NCI-H1105 treated with DMSO at 0.1 percent for 48 hours (cell line): ENCODE results near the gene UPP2.
A peak's percentile ranks its signal among the peaks of the same experiment; 100 is the strongest.

Experiments
- DNase-seq: peaks from one replicate; lab custom pipeline; 2025; lab: John Stamatoyannopoulos, UW

The UPP2 gene

GRCh38 chr2:158104903-158105302, 3.2 kb downstream of the UPP2 start:
- no peak for DNase-seq

DNA sequence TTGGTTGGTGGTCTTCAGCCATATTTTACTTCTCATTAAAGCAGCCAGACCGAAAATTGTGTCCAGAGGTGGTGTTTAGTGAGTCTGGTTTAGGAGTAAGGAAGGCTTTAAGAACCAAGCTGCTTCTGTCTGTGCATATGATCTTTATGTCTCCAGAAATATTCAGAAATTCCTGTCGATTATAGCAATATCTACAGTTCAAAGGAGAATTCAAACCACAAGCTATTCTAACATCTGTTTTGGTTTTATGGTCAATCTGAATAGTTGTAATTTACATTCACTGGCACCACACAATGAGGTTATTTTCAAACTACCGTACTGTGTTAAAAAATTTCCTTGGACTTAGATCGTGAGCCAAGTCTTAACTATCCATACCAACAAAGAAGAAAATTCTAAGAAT, 11.3 kb downstream of the UPP2 start:
- DNase-seq: no peak

DNA sequence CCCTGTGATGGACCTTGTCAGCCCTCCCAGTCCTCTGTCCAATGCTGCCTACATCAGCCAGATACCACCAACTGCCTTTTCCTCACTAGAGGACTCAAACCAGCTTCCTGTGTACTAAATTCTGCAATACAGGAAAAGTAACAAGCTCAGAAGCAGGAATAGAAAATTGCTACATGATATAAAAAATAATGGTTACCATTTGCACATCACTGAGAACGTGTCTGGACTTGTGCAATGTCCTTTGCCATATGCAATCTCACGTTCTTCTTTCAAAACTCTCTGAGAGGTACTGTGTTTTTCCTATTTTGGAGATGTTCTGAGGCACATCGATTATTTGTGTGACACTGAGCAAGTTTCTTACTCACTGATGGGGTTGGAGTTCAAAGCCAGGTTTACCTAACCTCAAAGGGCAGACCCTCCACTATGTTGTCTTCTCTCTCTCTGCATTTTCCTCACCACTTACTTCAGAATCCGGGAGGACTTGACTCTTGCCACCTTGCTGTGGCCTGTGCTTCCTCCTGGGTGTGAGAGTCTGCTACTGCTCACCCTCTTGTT, 12.1 kb downstream of the UPP2 start:
- DNase-seq: peak; percentile 6

- no peak for DNase-seq
These were observed 12.8 kb downstream of the UPP2 start for GRCh38 chr2:158114516-158114915.

DNA sequence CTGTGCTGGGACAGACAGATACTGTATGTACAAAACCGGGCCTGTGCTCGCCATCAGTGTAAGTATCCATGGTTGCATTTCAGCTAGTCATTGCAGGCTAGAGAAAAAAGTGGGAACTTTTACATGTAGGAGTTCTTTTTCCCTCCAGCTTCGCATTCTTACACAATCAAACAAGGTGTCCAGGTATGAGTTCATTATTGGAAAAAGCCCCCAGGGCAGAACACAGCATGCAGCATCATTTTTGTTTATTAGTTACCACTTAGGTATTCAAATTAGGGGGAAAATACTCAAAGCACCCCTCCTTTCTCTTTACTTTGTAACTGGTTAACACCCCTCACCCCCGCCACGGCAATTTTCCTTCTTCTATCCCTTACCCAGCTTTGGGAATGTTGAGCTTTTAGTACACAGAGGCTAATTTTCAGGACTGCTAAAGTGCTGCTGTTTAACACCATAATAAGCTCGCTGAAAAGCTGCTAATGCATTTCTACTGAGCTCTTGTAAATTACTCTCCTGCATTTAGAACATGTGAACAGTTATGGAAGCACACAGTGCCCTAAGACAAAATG, 13.6 kb downstream of the UPP2 start:
- DNase-seq: no peak

- DNase-seq: no peak
These were observed 15.3 kb downstream of the UPP2 start for GRCh38 chr2:158116936-158117335.

DNA sequence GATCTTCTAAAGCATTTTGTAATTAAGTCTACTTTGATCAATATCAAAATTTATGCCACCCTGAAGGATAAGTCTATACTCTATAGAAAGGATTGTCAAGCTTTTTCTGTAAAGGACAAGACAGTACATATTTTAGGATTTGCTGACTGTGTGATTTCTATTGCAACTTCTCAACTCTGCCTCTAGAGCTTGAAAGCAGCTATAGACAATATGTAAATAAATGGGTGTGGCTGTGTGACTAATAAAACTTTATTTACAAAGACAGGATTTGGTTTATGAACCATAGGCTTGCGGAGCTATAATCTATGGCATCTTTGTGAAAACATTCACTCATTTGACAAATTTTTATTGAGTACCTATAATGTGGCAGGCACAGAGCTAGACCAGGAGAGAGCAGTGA, 18.4 kb downstream of the UPP2 start:
- no peak for DNase-seq

GRCh38 chr2:158120664-158121641, 19.3 kb downstream of the UPP2 start:
- DNase-seq: no peak

DNA sequence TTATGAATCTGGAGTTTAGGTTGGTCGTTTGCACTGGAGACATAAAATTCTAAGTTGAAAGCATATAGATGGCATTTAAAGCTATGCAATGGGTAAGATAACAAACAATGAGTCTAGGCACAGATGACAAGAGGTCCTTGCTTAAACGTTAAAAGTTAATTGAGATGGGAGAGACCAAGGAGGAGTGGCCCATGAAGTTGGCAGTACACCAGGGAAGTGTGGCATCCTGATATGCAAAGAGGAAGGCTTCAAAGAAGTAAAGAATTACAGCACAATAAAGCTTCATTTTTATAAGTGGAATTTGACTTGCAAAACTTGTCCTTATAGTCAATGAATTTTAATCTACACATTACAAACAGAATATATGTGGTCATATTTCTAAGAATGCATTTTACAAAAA, 23.2 kb downstream of the UPP2 start:
- no peak for DNase-seq

GRCh38 chr2:158125756-158126498, 24.3 kb downstream of the UPP2 start:
- no peak for DNase-seq

- no peak for DNase-seq
These were observed 25.7 kb downstream of the UPP2 start for GRCh38 chr2:158127380-158127804.

DNA sequence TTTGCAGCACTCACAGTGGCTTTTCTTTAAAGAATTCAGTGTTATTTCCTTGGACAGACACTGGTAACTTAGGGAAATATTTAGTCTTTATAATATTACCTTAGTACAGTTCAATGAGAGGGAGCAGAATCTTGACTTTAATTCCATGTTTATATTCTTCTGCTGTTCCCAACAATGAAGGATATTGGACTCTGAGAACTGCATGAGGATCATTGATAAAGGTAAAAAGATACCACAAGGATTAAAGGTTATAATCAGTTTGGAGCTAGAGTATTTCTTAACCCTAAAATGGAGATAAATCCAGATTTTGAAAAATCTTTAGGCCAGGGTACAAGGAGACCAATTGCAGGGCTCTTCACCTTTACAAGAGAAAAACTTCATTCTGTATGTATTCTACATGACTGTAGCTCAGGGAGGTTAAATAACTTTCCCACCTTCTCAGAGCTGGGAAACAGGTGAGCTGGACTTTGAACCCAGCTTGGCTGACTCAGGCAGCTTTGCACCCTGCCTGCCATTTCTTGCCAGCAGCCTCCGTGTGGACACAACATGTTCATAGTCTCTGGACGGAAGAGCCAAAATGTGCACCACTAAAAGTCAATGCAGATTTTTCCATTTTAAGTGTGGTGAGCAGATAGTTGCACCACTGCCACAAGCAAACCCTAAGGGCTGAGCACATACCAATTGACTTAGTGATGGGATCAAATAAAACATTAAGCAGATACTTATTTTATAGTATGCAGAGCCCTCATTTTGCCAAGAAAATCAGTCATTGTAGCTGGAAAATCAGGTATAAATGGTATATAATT, 26.7 kb downstream of the UPP2 start:
- DNase-seq: no peak

DNA sequence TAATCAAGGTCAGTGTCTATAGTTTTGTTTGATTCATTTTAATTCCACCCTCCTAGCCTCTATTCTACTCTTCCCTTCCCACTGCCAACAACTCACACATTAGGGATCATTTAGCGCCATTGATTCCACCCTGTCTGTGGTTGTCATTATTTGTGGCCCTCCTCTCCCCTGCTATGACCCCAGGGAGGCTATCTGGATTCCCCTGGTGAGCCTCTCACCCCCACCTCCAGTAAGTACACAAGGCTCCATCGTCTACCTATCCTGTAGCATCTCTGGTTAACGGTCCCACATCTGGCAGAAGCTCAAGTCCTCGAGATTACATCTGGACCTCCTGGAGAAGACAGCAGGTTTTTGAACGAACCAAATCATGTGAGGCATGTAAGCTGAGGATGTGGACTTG, 27.4 kb downstream of the UPP2 start:
- no peak for DNase-seq

GRCh38 chr2:158130832-158131473, 29.3 kb downstream of the UPP2 start:
- no peak for DNase-seq

- DNase-seq: no peak
These were observed 29.8 kb downstream of the UPP2 start for GRCh38 chr2:158131483-158131912.

DNA sequence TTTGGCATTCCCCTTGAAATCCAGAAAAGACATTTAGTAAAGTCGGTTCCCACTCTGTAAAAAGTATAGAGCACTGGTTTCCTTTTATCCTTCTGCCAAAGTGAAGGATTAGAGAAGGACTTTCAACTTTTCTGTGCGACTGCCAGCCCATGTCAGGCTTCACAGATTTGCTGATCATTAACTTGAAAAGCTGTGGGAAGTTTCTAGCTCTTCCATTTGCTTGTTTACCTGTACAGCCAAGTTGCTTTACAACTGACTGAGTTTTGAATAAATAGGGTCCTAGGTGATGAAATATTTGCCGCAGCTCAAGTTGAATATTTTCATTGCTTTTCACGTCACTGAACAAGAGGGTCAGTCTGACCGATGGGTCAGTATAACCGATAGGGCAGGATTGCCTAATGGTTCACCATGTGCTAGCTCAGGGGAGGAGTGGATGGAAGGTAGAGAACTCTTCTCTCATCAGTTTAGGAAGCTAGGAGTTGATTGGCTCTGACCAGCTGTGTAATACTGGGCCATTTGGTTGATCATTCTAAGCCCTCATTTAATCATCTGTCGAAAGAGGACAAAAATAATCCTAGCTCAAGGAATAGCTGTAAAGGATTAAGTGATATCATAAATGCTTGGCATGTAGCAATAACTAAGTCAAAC, 30.4 kb downstream of the UPP2 start:
- DNase-seq: no peak

GRCh38 chr2:158134055-158134454, 32.4 kb downstream of the UPP2 start:
- no peak for DNase-seq

DNA sequence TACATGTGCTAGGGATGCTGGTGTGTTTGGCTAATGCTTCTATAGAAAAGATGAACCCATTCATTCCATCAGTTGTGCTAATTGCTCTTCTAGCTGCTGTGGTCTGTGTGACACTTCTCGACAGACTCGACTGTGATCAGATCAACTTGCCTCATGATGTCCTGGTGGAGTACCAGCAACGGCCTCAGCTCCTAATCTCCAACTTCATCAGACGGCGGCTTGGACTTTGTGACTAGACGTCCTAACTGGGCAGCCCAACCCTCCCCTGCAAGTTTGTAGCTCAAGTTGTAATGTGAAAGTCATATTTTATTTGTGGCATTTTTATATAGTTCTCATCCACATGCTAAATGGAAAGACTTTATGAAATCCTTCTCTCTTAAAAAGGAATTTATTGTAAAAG, 33.0 kb downstream of the UPP2 start:
- no peak for DNase-seq

DNA sequence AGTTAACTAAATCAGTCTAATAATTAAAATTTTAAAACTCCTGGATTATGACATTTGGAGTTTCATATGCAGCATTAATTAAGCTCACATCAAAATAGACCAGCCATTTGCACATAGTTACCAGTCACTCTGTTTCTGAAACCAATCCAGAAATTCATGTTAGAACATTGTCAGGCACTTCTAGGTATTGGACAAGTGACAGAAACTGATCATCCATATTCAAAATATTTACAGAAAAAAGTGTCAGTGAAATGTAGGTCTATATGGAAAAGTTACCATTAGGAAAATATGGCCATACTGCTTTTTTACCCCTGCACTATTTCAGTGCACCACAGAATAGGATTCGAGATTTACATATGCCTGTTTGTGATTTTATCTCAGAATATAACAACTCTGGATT, 33.4 kb downstream of the UPP2 start:
- DNase-seq: no peak

- DNase-seq: no peak
These were observed 36.6 kb downstream of the UPP2 start for GRCh38 chr2:158138255-158138654.

GRCh38 chr2:158140201-158140600, 38.5 kb downstream of the UPP2 start:
- no peak for DNase-seq
